ENCODE measurements around the gene ZNF80.
"Not testable (repeated sequence)": the region's sequence is repeated elsewhere in the genome, so short reads cannot be mapped to it uniquely, and the experiment has no call there.

ZNF80 gene

DNA sequence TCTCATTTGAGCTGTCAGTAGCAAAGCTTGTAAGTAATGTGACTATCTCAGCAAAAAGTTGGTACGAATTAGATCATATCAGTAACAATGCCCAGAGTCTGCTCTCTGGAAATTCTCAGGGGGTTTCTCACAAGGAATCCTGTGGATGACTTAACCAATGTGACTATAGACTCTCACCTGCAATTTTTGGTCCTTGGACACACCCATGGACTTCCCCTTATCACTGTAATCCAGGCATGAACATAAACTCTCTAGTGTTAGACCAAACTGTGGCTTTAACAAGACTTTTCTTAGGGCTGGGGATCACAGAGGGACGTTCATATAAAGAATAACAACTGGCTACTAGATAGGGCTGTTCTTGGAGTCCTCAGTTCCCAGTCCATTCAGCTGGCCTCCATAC lies 3.9 kb upstream of the ZNF80 start:
- Histone ChIP-seq H3K4me3 (no peak overlapping the region), H3K27ac (no peak overlapping the region), H3K27me3 (no peaks in the 10 kb centered on the region), H3K9me3 (peaks cover 0 to 4% (median 0%) of the 10 kb centered on the region in 3 donors), H3K4me1 (no peaks in the 10 kb centered on the region), H3K36me3 (no peaks in the 10 kb centered on the region)
- intact Hi-C loops (cut with DNase I; ENCODE audit: low total_unique reads), result no loop called here
- no peak for DNase-seq
- TF ChIP-seq CTCF (IDR thresholded peaks at IDR 0.05), result no peak

DNA sequence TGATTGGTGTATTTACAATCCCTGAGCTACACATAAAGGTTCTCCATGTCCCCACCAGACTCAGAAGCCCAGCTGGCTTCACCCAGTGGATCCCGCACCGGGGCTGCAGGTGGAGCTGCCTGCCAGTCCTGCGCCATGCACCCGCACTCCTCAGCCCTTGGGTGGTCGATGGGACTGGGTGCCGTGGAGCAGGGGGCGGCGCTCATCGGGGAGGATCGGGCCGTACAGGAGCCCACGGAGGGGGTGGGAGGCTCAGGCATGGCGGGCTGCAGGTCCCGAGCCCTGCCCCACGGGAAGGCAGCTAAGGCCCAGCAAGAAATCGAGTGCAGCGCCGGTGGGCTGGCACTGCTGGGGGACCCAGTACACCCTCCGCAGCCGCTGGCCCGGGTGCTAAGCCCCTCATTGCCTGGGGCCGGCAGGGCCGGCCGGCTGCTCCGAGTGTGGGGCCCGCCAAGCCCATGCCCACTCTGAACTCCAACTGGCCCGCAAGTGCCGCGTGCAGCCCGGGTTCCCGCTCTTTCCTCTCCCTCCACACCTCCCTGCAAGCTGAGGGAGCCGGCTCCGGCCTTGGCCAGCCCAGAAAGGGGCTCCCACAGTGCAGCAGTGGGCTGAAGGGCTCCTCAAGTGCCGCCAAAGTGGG lies 888 bp upstream of the ZNF80 start:
- H3K4me1 ChIP-seq; DNase-seq; H3K9me3 ChIP-seq; H3K27me3 ChIP-seq; H3K27ac ChIP-seq; H3K4me3 ChIP-seq; intact Hi-C loops (cut with DNase I; ENCODE audit: low total_unique reads); H3K36me3 ChIP-seq: not testable (repeated sequence)

DNA sequence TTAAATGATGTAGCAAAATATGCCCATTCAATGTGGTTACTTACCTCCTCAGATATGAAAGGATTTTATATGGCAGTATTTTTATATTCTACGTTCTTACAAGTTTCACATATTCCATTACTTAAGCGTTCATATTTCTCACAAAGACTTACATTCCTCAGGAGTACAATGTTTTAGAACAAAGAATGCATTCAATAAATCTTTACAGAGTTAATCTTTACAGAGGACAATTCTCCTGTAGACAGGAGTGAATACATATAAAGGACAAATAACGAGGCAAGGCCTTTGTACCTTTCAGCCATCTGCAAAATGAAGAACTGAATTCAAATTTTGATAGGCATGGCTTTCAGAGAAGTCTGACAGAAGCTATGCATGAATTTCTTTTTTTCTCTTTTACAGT lies 1.9 kb downstream of the ZNF80 start:
- Histone ChIP-seq H3K4me1 (no peaks in the 10 kb centered on the region), H3K27ac (no peak overlapping the region), H3K36me3 (no peaks in the 10 kb centered on the region), H3K9me3 (no peaks in the 10 kb centered on the region), H3K4me3 (no peak overlapping the region), H3K27me3 (no peaks in the 10 kb centered on the region)
- no peak for TF ChIP-seq CTCF (IDR thresholded peaks at IDR 0.05)
- intact Hi-C loops (cut with DNase I; ENCODE audit: low total_unique reads), result no loop called here
- DNase-seq, result no peak

- Histone ChIP-seq H3K4me1 (no peaks in the 10 kb centered on the region), H3K9me3 (no peaks in the 10 kb centered on the region), H3K4me3 (no peak overlapping the region), H3K36me3 (no peaks in the 10 kb centered on the region), H3K27me3 (no peaks in the 10 kb centered on the region), H3K27ac (no peak overlapping the region)
- TF ChIP-seq CTCF (IDR thresholded peaks at IDR 0.05), result no peak
- DNase-seq, result no peak
- intact Hi-C loops (cut with DNase I; ENCODE audit: low total_unique reads), result no loop called here
These were observed 2.6 kb downstream of the ZNF80 start for GRCh38 chr3:114234745-114235144.

DNA sequence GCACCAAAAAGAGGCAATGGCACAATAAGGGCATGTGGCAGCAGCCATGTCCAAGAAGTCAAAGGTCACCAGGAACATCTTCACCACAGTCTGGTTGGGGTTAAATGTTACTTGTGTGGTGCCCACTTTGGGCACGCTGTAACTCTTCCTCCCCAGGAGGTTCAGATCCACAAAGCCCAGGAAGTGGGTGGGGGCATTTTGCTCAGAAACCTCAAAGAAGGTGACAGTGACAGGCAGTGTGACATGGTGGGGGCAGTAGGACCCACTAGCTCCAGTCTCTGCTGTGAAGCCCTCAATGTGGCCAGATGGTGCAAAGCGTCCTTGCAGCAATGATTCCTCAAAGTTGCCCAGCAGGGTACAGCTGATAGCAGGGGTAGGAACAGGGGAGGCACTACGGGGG lies 5.8 kb downstream of the ZNF80 start:
- H3K4me3 ChIP-seq, result no peak overlapping the region
- no peak overlapping the region for H3K27ac ChIP-seq
- no peak for TF ChIP-seq CTCF (IDR thresholded peaks at IDR 0.05)
- H3K9me3 ChIP-seq, result no peaks in the 10 kb centered on the region
- intact Hi-C loops (cut with DNase I; ENCODE audit: low total_unique reads), result no loop called here
- H3K36me3 ChIP-seq, result no peaks in the 10 kb centered on the region
- H3K4me1 ChIP-seq, result no peaks in the 10 kb centered on the region
- no peaks in the 10 kb centered on the region for H3K27me3 ChIP-seq
- DNase-seq, result no peak

GRCh38 chr3:114227076-114227475 lies 10.3 kb downstream of the ZNF80 start:
- Histone ChIP-seq H3K9me3 (peaks cover 0 to 13% (median 7%) of the 10 kb centered on the region in 3 donors), H3K27me3 (no peaks in the 10 kb centered on the region), H3K27ac (no peak overlapping the region), H3K4me1 (no peaks in the 10 kb centered on the region), H3K36me3 (no peaks in the 10 kb centered on the region), H3K4me3 (no peak overlapping the region)
- intact Hi-C loops (cut with DNase I; ENCODE audit: low total_unique reads), result no loop called here
- TF ChIP-seq CTCF (IDR thresholded peaks at IDR 0.05), result no peak
- no peak for DNase-seq

All from tibial artery (tissue), 4 donors.